GM06990 (cell line): ENCODE results near the gene AEBP1.

Experiments
- DNase-seq: peaks from one replicate; pipeline ENCODE4 v3.0.0-alpha.2; 2011; ENCODE audit not compliant: insufficient read length; ENCODE audit errors: extremely low read depth
- H3K27me3 ChIP-seq: replicated peaks from 2 replicates; pipeline ENCODE4 v1.6.0; 2011; ENCODE audit warnings: low read length; ENCODE audit not compliant: control insufficient read depth, insufficient read depth
- H3K36me3 ChIP-seq: 2 replicates; pipeline ENCODE4 v1.5.1; 2011; ENCODE audit warnings: low read length; ENCODE audit not compliant: control insufficient read depth, insufficient read depth
- H3K4me3 ChIP-seq: replicated peaks from 2 replicates; pipeline ENCODE4 v1.5.1; 2011; ENCODE audit warnings: low read depth, mild to moderate bottlenecking, control low read depth, low read length
- TF ChIP-seq, protein P1 (sequence below): IDR thresholded peaks from 2 replicates; pipeline ENCODE4 v1.5.1; 2011; ENCODE audit warnings: low read length, control low read depth, mild to moderate bottlenecking, inconsistent platforms; ENCODE audit not compliant: insufficient read depth, poor library complexity, severe bottlenecking

The AEBP1 gene

GRCh38 chr7:44155191-44156185, 51.3 kb downstream of the AEBP1 start:
- no peaks in the 10 kb centered on the region for H3K36me3 ChIP-seq
- TF ChIP-seq, protein P1, sequence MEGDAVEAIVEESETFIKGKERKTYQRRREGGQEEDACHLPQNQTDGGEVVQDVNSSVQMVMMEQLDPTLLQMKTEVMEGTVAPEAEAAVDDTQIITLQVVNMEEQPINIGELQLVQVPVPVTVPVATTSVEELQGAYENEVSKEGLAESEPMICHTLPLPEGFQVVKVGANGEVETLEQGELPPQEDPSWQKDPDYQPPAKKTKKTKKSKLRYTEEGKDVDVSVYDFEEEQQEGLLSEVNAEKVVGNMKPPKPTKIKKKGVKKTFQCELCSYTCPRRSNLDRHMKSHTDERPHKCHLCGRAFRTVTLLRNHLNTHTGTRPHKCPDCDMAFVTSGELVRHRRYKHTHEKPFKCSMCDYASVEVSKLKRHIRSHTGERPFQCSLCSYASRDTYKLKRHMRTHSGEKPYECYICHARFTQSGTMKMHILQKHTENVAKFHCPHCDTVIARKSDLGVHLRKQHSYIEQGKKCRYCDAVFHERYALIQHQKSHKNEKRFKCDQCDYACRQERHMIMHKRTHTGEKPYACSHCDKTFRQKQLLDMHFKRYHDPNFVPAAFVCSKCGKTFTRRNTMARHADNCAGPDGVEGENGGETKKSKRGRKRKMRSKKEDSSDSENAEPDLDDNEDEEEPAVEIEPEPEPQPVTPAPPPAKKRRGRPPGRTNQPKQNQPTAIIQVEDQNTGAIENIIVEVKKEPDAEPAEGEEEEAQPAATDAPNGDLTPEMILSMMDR, result no peak
- H3K4me3 ChIP-seq, result no peak overlapping the region
- no peak for DNase-seq
- no peaks in the 10 kb centered on the region for H3K27me3 ChIP-seq

DNA sequence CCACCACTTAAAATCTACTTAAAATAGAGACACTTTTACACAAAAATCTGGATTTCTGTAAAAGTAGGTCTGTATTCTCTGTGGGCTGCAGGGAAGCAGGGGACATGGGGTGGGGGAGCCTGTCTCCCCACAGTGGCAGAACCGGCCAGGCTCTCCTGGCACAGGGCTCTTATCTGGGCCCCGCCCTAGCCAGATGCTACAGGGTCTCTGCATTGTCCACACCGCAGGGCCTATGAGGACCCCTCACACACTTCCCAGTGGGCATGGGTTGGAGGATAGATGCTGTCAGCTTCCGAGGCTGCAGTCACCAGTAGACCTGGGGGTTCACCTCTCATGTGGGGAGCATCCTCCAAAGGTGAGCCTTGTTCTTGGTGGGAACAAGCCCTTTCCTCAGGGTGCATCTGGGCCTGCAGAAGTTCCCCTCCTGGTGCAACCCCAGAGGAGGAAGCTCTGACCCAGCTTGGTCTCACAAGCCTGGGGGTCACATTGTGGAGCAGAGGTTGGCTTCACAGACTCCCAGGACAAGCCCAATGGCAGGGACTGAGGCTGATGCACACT, 52.4 kb downstream of the AEBP1 start:
- no peak for DNase-seq
- no peak overlapping the region for H3K4me3 ChIP-seq
- no peaks in the 10 kb centered on the region for H3K27me3 ChIP-seq
- TF ChIP-seq, protein P1, result no peak
- H3K36me3 ChIP-seq, result no peaks in the 10 kb centered on the region

GRCh38 chr7:44157116-44158080, 53.3 kb downstream of the AEBP1 start:
- H3K36me3 ChIP-seq, result no peaks in the 10 kb centered on the region
- TF ChIP-seq, protein P1, result no peak
- H3K27me3 ChIP-seq, result no peaks in the 10 kb centered on the region
- no peak for DNase-seq
- no peak overlapping the region for H3K4me3 ChIP-seq

DNA sequence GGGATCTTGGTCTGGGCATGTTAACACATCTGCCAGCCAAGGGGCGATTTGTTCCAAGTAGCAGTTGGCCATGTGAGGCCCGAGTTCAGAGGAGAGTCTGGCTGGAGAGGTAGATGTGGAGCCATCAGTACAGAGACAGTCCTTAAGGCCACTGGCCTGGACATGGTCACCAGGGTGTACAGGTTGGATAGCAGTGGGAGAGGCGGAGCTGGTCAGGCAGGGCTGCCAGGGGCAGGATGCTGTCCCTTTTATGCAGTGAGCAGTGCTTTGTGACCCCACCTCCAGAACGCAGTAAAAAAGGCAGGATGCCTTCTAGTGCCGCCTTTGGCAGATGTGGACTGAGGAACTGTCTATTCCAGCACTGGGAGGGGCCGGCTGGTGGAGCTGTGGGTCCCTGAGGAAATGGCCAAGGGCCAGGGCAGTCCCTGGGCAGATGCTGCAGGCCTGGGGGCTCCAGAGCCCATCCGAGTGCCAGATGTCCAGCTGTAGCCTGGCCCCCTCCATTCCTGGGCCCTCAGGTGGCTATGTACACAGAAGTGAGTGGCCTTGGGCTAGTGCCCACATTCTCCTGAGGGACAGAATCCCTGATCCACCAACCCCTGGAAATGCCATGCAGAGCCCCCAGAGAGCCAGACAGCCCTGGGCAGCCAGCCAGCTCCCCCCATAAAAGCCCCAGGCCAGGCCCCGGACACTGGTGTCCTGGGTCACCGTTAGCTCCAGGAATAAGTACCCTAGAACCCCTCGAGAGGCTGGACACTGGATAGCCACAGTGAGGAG, 54.1 kb downstream of the AEBP1 start:
- Histone ChIP-seq H3K27me3 (no peaks in the 10 kb centered on the region), H3K36me3 (no peaks in the 10 kb centered on the region)

More for the DNA sequence above, 54.1 kb downstream of the AEBP1 start:
- no peak for DNase-seq
- TF ChIP-seq, protein P1, result no peak
- no peak overlapping the region for H3K4me3 ChIP-seq
